GM12878 (cell line): Measurements from ENCODE around the gene MARCKSL1. TPM values are rescaled to one million over a fixed set of nuclear protein-coding genes. Genes with fewer than 3 reads are reported as not detected.

Experiments used
- ATAC-seq: fragments of 200-7000 bp; cut with Tn5 transposase; 3 replicates; pipeline ENCODE4 v1.9.1; 2020; ENCODE audit warnings: mild to moderate bottlenecking, moderate library complexity
- BruUV-seq: library from RNA; stranded (reverse); fragments of 400-500 nt; replicated peaks from 2 replicates; lab custom pipeline; 2021; lab: Mats Ljungman, UMichigan
- CTCF ChIA-PET: fragments of 300-600 bp; sonication (Branson Sonifier 250); formaldehyde crosslinking; extraction: SDS; loops from one replicate; lab custom pipeline; 2021; ENCODE audit warnings: inconsistent platforms; lab: Yijun Ruan, JAX
- POLR2A ChIA-PET: fragments of 350-600 bp; formaldehyde crosslinking; extraction: SDS; loops from one replicate; lab custom pipeline; 2021; ENCODE audit warnings: inconsistent platforms; lab: Charles Lee
- RAD21 ChIA-PET: fragments of 300-600 bp; sonication (Branson Sonifier 250); formaldehyde crosslinking; loops from one replicate; lab custom pipeline; 2023; ENCODE audit warnings: antibody characterized with exemption; ENCODE audit not compliant: unreplicated experiment; lab: Charles Lee
- SMC1A ChIA-PET: fragments of 300-600 bp; sonication (Branson Sonifier 250); formaldehyde crosslinking; loops from one replicate; lab custom pipeline; 2023; ENCODE audit not compliant: unreplicated experiment, uncharacterized antibody; lab: Charles Lee
- DNase-seq: peaks from one replicate; pipeline ENCODE4 v3.0.0-alpha.2; 2011; ENCODE audit warnings: low read depth, low spot score
- FAIRE-seq: peaks from 3 replicates; lab custom pipeline; 2011; peaks lifted over from hg19 to GRCh38; lab: Jason Lieb, UNC
- H2AFZ ChIP-seq: 2 replicates; pipeline ENCODE4 v1.6.0; 2011; ENCODE audit warnings: low read depth, low read length, control low read depth; ENCODE audit not compliant: control insufficient read depth
- H3K27ac ChIP-seq: 2 replicates; pipeline ENCODE4 v1.5.1; 2011; ENCODE audit warnings: control low read depth; ENCODE audit not compliant: control insufficient read depth, insufficient read depth
- H3K27me3 ChIP-seq, 2 experiments: replicated peaks in 1 of 2; 2 replicates each; pipeline versions ENCODE4 v1.6.0 to v1.6.1; 2011; ENCODE audit warnings: low read length in 1 of 2; ENCODE audit not compliant: control insufficient read depth in 2 of 2, insufficient read depth in 2 of 2
- H3K36me3 ChIP-seq, 2 experiments: 2 replicates each; pipeline ENCODE4 v1.5.1; 2011; ENCODE audit warnings: low read length in 1 of 2; ENCODE audit not compliant: control insufficient read depth in 2 of 2, insufficient read depth in 2 of 2
- H3K4me1 ChIP-seq: 2 replicates; pipeline ENCODE4 v1.6.1; 2011; ENCODE audit warnings: mild to moderate bottlenecking, low read length, moderate library complexity, mixed read lengths; ENCODE audit not compliant: control insufficient read depth, insufficient read depth
- H3K4me2 ChIP-seq: 2 replicates; pipeline ENCODE4 v1.6.0; 2011; ENCODE audit warnings: control low read depth; ENCODE audit not compliant: control insufficient read depth, insufficient read depth
- H3K4me3 ChIP-seq: fragments of 200-600 bp; sonication (generic); 2 replicates; pipeline ENCODE4 v1.5.1; 2016
- H3K79me2 ChIP-seq: 2 replicates; pipeline ENCODE4 v1.6.0; 2011; ENCODE audit warnings: low read length; ENCODE audit not compliant: control insufficient read depth, insufficient read depth
- H3K9ac ChIP-seq: 2 replicates; pipeline ENCODE4 v1.8.0; 2011; ENCODE audit warnings: low read length, control low read depth, mixed read lengths; ENCODE audit not compliant: control insufficient read depth, insufficient read depth
- H3K9me3 ChIP-seq: replicated peaks from 3 replicates; pipeline ENCODE4 v1.5.1; 2011; ENCODE audit warnings: mild to moderate bottlenecking, low read length; ENCODE audit not compliant: control insufficient read depth, insufficient read depth
- H4K20me1 ChIP-seq: 2 replicates; pipeline ENCODE4 v1.6.0; 2011; ENCODE audit not compliant: control insufficient read depth, insufficient read depth
- GABPA ChIP-seq: IDR thresholded peaks from 2 replicates; pipeline ENCODE4 v1.6.1; 2014; ENCODE audit warnings: antibody characterized with exemption, low read depth, mild to moderate bottlenecking, inconsistent platforms
- MEF2A ChIP-seq: IDR thresholded peaks from 2 replicates; pipeline ENCODE4 v1.6.1; 2011; ENCODE audit warnings: low read depth, mild to moderate bottlenecking, low read length, moderate library complexity; ENCODE audit not compliant: insufficient read depth
- NKRF ChIP-seq: fragments of 450-650 bp; conservative IDR thresholded peaks from 2 replicates; pipeline ENCODE4 v1.6.1; 2017; ENCODE audit warnings: mild to moderate bottlenecking, moderate library complexity
- NRF1 ChIP-seq: conservative IDR thresholded peaks from 2 replicates; pipeline ENCODE4 v1.6.1; 2011; ENCODE audit warnings: mild to moderate bottlenecking, low read depth, low read length, improper control_type of control experiment
- PAX8 ChIP-seq: fragments of 450-650 bp; IDR thresholded peaks from 2 replicates; pipeline ENCODE4 v1.6.1; 2017; ENCODE audit warnings: mild to moderate bottlenecking, moderate library complexity
- POU2F2 ChIP-seq: IDR thresholded peaks from 3 replicates; pipeline ENCODE4 v1.6.1; 2011; ENCODE audit warnings: low read depth, mild to moderate bottlenecking, low read length, borderline replicate concordance
- PRDM15 ChIP-seq: fragments of 450-650 bp; formaldehyde crosslinking; IDR thresholded peaks from 2 replicates; pipeline ENCODE4 v1.4.0; 2020; ENCODE audit warnings: mild to moderate bottlenecking, moderate library complexity
- ZZZ3 ChIP-seq: IDR thresholded peaks from 2 replicates; pipeline ENCODE4 v1.6.1; 2011; ENCODE audit warnings: low read depth; ENCODE audit not compliant: control insufficient read depth, insufficient read length
- WGBS: methylation state at CpG from one replicate; pipeline ENCODE4 v1.1.6; 2016; ENCODE audit warnings: low lambda C conversion rate; ENCODE audit not compliant: insufficient replicate concordance, insufficient coverage; ENCODE audit errors: missing lambda C conversion rate; 5-methylcytosine and 5-hydroxymethylcytosine counted together
- in situ Hi-C: fragments of 300-500 bp; cut with MboI; formaldehyde crosslinking; loops from 9 replicates; pipeline ENCODE4 v1.14.3; 2018; ENCODE audit warnings: mixed read lengths
- intact Hi-C: fragments of 100-400 bp; cut with micrococcal nuclease; formaldehyde crosslinking; loops from one replicate; pipeline ENCODE4 v1.14.2; 2022; ENCODE audit not compliant: unreplicated experiment
- polyA plus RNA-seq, 11 experiments: library from polyadenylated mRNA; depleted of rRNA in 4 of 11; unstranded in 6 of 11; stranded (reverse) in 5 of 11; fragments of >200 nt; fragmentation: Nextera tagmentation in 4 of 11; fragmentation: Illumina TruSeq in 1 of 11; extraction: Ambion mirVana in 4 of 11; extraction: Trizol in 1 of 11; gene quantifications; 1 replicate in 1 of 11; 2 replicates in 10 of 11; pipeline versions ENCODE4 v1.2.1 to v1.2.3, GENCODE V29; 2011 to 2016; ENCODE audit warnings: inconsistent platforms in 2 of 11, missing spikeins in 2 of 11, low read depth in 1 of 11
- total RNA-seq, 4 experiments: library from RNA; depleted of rRNA in 3 of 4; stranded (reverse); fragments of >200 nt in 3 of 4; fragmentation: Illumina TruSeq in 1 of 4; extraction: Trizol in 1 of 4; gene quantifications; 2 replicates each; pipeline versions ENCODE4 v1.2.1 to v1.2.3, GENCODE V29; 2013 to 2021

MARCKSL1 gene
- total and polyA plus RNA-seq, 10 of the 15 experiments (the other 5 are each of a cell fraction or from before 2014, with no cell fraction given), result 14.5 to 225 (median 158) TPM

- intact Hi-C loops (no loop called here), in situ Hi-C loops (no loop called here)
- H3K9ac ChIP-seq, result no peak overlapping the region
- no peaks in the 10 kb centered on the region for H3K27me3 ChIP-seq
- H4K20me1 ChIP-seq, result peaks cover 3% of the 10 kb centered on the region; the same call in 1 of the 2 replicates
- no peak overlapping the region for H2AFZ ChIP-seq
- no peak overlapping the region for H3K4me2 ChIP-seq
- H3K9me3 ChIP-seq, result peaks cover 5% of the 10 kb centered on the region
- FAIRE-seq (no peak), ATAC-seq (no peak), DNase-seq (no peak)
- 100% methylated on average over 1 of the region's 1 CpG for WGBS
- TF ChIP-seq NRF1, result no peak
- CTCF ChIA-PET, result interaction anchor here (1.1 to 2.1 kb wide), 2 partner anchors 23 to 94 kb away, joined by 3 to 6 read pairs; no protein-coding TSS in a partner anchor
- SMC1A ChIA-PET, result interaction anchor here (0.6 to 4.0 kb wide), 4 partner anchors 9 to 290 kb away, joined by 3 to 12 read pairs (median 4); no protein-coding TSS in a partner anchor
- RAD21 ChIA-PET, result no interaction called here
- H3K27ac ChIP-seq, result peak overlapping the region; percentile 6; the same call in 1 of the 2 replicates
- H3K4me3 ChIP-seq, result no peak overlapping the region
- peaks cover 5 to 21% of the 10 kb centered on the region in 2 experiments for H3K36me3 ChIP-seq
- no TSS peak for BruUV-seq
- H3K4me1 ChIP-seq, result peaks cover 14% of the 10 kb centered on the region
- H3K79me2 ChIP-seq, result peaks cover 80% of the 10 kb centered on the region
- POLR2A ChIA-PET, result interaction anchor here (1.3 kb wide), 1 partner anchor 10 kb away, joined by 4 read pairs; no protein-coding TSS in a partner anchor
Measured at GRCh38 chr1:32309960-32310359, 26.1 kb downstream of the MARCKSL1 start.

GRCh38 chr1:32307324-32307723 lies 28.7 kb downstream of the MARCKSL1 start:
- BruUV-seq, result no TSS peak
- ATAC-seq (no peak), DNase-seq (no peak), FAIRE-seq (no peak)
- H3K79me2 ChIP-seq, result peaks cover 74% of the 10 kb centered on the region
- peaks cover 14% of the 10 kb centered on the region for H3K4me1 ChIP-seq
- in situ Hi-C loops, result no loop called here
- ChIA-PET RAD21 (interaction anchor here (0.9 to 2.7 kb wide), 6 partner anchors 9 to 59 kb away, joined by 3 to 9 read pairs (median 4); no protein-coding TSS in a partner anchor), POLR2A (interaction anchor here (0.6 to 2.8 kb wide), 3 partner anchors 10 to 337 kb away, joined by 3 to 13 read pairs (median 3); no protein-coding TSS in a partner anchor), SMC1A (interaction anchor here (0.6 to 4.0 kb wide), 9 partner anchors 8 to 185 kb away, joined by 3 to 12 read pairs (median 6); no protein-coding TSS in a partner anchor), CTCF (interaction anchor here (1.0 to 2.5 kb wide), 8 partner anchors 10 to 92 kb away, joined by 3 to 16 read pairs (median 8); no protein-coding TSS in a partner anchor)
- peaks cover 3% of the 10 kb centered on the region; the same call in 1 of the 2 replicates for H4K20me1 ChIP-seq
- no peak overlapping the region for H3K4me3 ChIP-seq
- 77% methylated on average over 2 of the region's 2 CpGs for WGBS
- H3K27ac ChIP-seq, result 0 out of 2 replicates have a peak overlapping the region, but pooled peaks have one; percentile 8
- no peak overlapping the region for H2AFZ ChIP-seq
- H3K27me3 ChIP-seq, result no peaks in the 10 kb centered on the region
- intact Hi-C loops, result no loop called here
- no peak overlapping the region for H3K9ac ChIP-seq
- peaks cover 17 to 33% of the 10 kb centered on the region in 2 experiments for H3K36me3 ChIP-seq
- peak overlapping the region; percentile 13; the same call in 1 of the 2 replicates for H3K4me2 ChIP-seq
- peaks cover 11% of the 10 kb centered on the region for H3K9me3 ChIP-seq
- TF ChIP-seq POU2F2 (no peak), NKRF (no peak), GABPA (no peak), PRDM15 (no peak), ZZZ3 (no peak), PAX8 (no peak), MEF2A (no peak)
